Activated T-cell treated with anti-CD3 and anti-CD28 coated beads, Interleukin-2, amount 50 U/mL, for 48 hours (primary cell): ENCODE results near the gene BCL10.

ENCODE experiments used
- DNase-seq, 2 experiments: peaks; one replicate each; pipeline ENCODE4 v3.0.0-alpha.2; 2020

The BCL10 gene

DNA sequence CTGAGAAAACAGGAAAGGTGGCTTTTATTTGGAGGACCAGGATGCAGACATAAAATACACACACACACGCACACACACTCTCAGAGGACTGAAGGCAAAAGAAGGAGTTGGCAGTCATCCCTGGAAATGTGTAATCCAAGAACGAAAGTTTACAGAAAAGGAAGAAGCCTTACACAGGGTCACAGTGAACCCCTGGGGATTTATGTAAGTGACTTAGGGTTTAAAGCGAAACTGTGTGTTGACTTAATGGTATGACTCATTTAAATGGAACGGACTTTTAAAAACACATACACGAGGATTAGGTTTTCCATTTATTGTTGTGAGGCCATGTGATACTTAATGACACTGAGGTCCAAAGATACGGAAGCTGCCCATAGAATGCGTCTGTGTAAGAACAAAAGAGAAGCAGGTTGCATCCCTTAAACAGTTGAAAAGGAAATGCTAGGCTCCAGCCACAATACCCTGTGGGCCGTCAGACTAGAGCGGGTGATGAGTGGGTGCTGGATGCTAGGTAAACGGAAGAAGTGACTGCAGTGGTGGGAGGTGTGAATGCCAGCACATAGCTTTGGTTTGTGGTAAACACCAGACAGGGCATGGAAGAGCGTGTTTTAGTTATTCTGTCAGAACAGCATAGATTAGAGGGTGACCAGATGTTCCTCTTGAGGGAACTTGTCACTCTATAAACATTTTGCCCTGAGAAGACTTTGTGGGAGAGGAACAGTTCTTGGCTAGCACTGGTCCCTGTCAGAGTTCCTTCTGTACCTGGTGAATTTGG lies 21.6 kb upstream of the BCL10 start:
- DNase-seq, result peak; percentile 79 to 83

DNA sequence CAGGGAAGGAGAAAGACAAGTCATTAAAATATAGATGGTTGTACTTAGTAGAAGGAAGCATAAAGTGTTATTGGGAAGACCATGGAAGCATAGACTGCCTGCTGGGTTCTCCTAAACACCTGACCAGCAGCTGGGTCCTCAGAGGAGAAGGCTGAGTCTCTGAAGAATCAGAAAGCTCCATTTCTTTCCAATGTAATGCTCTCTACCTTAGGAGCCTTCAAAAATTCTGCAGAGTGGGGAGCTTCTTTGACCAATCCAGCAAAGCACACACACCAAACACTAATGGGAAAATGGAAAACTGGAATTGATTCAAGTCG lies 21.1 kb upstream of the BCL10 start:
- no peak for DNase-seq

- DNase-seq, result no peak
Observed at GRCh38 chr1:85296980-85297379, 20.5 kb upstream of the BCL10 start.

DNA sequence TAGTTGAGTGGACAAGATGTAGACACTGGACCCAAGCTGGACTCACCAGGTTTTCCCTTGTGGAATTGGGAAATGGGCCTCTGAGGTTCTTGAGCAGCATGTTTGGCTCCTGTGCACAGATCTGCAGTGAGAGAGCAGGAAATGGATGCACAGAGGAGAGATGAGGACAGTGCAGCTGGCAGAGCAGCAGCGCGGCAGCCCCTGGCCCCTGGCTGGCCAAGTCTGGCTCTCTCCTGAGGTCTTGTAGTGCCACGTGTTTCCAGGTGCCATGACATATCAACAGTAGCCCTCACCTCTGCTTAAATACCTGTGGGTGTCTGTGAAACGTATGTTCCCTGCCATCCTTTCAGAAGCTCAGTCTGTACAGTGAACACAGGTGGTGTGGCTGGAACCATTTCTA lies 19.2 kb upstream of the BCL10 start:
- no peak for DNase-seq

GRCh38 chr1:85295006-85295431 lies 18.6 kb upstream of the BCL10 start:
- no peak for DNase-seq

DNA sequence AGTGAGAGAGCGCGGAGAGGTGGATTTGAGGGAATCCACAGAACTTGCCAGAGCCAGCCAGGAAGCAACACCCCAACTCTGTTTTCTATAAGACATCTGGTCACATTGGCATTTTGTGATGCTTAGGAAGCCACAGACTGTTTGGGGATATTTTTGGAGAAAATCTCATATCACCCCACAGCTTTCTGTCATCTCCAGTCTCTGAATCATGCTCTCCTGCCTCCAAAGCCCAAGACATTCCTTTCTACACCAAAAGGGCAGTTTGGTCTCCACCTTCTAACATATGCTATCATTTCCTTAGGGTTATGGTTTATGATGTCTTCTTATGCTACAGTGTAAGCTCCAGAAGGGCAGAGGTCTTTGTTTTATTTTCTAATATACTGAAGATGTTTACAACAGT lies 14.4 kb upstream of the BCL10 start:
- DNase-seq, result no peak

DNA sequence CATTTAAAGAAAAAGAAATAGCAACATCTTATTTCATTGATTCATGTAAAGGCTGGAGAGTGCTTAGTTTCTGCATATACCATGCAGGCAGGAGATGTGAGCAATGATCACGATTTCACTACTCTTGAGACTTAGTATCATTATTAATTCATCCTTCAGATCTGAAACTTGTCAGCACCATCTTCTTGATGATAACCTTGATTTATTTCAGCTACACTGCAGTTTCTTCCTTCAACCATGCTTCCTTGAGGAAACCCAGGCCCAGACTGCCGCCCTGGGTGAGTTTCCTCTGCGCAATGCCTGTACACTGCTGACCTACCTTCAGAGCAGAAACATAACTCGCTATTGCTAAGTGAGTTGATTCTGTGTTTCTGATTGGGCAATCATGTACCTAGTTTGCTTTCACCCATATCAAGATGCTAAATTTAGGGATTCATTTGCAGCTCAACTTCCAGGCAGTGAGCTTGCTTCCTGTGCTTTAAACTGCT lies 13.5 kb upstream of the BCL10 start:
- DNase-seq, result no peak

DNA sequence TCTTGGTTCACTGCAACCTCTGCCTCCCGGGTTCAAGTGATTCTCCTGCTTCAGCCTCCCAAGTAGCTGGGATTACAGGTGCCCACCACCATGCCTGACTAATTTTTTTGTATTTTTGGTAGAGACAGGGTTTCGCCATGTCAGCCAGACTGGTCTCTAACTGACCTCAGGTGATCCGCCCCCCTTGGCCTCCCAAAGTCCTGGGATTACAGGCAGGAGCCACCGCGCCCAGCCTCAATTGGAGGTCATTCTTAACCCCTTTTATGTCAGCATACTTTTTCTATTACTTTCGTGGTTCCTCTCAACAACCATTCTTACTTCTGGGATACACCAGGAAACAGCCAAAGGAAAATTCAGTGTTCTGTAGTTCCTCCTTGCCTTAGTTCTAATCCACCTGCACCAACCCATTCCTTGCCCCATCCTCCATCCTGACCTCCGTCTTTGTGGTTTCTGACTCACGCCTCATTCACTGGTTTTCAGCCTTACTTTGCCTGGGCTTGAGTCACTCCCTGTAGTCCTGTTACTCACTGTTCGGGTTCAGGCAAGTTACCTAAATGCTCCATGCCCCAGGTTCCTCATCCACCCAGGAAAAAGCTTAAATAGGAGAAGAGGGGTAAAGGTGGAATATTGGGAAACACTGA lies 12.9 kb upstream of the BCL10 start:
- DNase-seq, result peak; percentile 52 to 63

DNA sequence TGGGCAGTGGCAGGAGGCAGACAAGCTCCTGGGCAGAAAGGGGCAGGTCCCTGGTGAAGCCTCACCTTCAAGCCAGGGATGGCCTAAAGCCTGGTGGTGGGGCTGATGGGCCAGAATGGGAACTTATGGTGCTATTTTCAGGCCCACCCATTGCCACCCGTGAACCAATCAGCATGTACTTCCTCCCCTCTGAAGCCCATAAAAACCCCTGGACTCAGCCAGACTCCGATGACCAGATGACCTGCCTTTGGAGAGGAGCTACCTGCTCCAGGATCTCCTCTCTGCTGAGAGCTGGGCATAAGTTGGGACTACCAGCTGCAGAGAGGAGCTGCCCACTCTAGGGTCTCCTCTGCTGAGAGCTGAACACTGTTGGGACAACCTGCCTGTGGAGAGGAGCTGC lies 7.8 kb upstream of the BCL10 start:
- DNase-seq, result no peak

GRCh38 chr1:85283475-85284199 lies 7.2 kb upstream of the BCL10 start:
- DNase-seq, result no peak

DNA sequence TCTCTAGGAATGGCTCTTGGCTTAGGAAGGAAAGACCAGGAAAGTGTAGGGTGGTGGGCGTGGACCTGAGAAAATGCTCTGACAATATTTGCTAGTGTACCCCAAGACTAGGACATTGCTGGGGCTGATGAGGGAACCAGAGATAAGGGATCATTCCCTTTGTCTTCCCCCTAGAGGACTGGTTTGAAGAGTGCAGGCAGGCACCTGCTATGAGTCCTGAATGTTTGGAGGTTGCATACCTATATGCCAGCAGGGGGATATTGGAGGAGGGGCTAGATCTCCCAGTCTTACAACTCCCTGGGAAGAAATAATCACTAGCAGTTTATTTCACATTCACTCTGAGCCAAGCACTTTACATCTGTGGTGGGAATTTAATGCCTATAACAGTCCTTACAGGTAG lies 6.0 kb upstream of the BCL10 start:
- DNase-seq, result no peak

DNA sequence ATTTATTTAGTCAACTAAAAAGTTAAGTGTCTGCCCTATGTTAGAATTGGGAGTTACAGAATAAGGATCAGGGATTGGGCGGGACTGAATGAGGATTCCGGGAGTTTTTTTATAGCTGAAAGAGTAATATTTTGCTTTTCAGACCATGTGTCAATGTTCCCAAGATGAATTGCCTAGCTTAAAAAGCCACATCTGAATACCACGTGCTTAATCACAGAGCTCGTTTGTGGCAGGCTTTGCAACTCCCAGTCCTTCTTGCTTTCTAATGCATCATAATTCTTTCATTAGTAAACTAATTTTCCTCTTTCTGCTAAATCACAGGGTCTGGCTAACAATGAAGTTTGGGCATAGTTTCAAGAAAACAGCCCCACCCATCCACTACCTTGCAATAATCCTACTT lies 4.2 kb upstream of the BCL10 start:
- DNase-seq, result no peak

- DNase-seq, result no peak
Observed at GRCh38 chr1:85279458-85280080, 3.1 kb upstream of the BCL10 start.

GRCh38 chr1:85278853-85279314 lies 2.5 kb upstream of the BCL10 start:
- peak; percentile 54 to 65 for DNase-seq

GRCh38 chr1:85277802-85278201 lies 1.4 kb upstream of the BCL10 start:
- DNase-seq, result no peak

GRCh38 chr1:85276978-85277639 lies 677 bp upstream of the BCL10 start:
- no peak for DNase-seq

DNA sequence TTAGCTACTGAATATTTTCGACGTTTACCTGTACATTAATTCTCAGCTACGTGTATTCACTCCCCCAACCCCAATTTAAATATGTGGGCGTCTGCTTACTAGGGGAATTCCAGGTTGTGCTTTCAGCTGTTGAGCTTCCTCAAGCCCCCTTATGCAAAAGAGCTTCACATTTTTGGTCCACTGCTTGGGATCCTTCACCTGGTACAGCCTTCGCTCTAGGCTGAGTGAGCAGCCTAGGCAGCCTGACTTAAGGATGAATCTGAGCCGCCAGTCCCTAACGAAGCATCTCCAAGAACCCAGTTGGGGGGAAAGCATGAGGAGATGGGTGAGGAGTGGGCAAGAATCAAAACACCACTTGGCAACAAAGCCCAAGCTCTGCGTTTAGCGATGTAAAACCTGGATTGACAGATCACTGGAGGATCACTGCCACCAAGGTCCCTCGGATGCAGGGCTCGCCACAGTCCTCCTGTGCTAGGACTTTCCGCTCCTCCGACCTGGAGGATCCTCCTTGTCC lies 674 bp downstream of the BCL10 start:
- DNase-seq, result peak in 1 of 2 experiments; percentile 34

GRCh38 chr1:85274969-85275453 lies 1.4 kb downstream of the BCL10 start:
- no peak for DNase-seq

DNA sequence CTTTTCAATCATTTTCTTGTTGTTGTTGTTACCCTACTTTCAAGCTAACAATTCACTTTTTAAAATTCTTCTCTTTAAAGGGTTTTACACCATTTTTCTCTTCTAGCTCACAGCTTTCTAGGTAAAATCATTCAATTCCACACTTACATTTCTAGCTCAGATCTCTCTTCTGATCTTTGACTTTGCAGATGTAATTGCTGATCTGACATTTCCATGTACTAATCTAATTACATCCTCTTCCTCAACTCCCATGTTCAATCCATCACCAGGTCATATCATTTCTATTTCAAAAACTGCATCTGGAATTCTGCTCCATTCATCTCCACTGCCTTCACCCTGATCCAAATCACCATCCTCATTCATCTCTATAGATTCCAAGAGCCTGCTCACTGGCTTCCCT lies 3.0 kb downstream of the BCL10 start:
- DNase-seq, result no peak

DNA sequence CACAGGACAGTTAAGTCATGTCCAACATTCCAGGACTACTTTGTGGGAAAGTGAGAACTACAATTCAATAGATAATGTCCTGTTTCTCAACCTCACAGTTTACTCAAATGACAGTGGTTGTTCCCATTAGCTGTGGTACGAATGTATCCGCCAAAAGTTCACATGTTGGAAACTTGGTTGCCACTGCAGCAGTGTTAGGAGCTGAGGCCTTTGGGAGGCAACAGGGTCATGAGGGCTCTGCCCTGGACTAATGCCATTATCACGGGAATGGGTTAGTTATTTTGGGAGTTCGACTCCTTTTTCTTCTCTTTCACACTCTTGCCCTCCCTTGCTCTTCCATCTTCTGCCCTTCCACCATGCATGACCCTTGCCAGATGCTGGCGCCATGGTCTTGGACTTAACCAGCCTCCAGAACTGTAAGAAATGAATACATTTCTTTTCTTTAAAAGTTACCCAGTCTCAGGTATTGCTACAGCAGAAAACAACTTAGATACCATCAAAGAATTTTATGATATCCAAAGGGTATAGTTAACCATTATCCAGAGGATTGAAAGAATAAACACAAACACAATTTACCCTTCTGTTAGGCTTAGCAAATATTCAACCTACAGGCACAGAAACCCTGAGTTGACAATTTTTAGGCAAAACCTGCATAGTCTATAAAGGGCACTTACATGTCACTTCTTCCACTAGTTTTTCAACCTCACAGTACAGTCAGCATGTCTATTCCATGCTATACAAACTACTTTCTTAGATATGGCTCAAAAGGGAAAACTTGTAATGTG lies 7.4 kb downstream of the BCL10 start:
- no peak for DNase-seq

DNA sequence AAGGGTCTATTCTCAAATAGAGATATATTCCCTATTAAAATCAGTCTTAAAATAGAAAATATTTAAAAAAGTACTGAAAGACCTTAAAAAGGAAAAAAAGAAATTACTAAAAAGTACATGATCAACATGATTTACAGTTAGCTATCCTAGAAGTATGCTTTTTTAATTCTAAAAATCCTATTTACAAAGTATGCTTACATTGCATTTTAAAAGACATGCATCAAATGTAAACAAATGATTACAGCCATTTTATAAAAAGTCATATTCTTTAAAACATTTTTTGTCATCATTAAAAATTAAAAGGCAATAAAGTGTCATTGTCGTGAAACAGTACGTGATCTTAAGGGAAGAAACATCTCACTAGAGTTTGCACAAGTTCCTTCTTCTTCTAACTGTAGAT lies 9.1 kb downstream of the BCL10 start:
- DNase-seq, result no peak

DNA sequence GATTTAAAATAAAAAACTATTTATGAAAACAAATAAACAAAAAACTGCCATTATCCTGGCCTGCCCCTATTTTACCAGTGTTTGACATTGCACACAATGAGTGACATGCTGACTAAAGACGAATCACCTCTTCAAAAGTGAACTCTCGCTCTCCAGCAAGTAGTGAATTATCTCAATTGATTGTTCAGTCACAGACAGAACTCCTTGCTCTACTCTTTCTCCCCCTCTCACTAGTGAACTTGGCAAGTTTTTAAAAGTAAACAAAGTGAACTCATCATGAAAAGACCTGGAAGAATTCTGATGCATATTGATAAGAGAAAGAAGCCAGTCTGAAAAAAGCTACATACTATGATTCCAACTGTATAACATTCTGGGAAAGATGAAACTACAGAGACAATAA lies 12.3 kb downstream of the BCL10 start:
- no peak for DNase-seq
